GM19397 (cell line): ENCODE data around the gene SFN.

ENCODE experiments used
- ATAC-seq: cut with Tn5 transposase; IDR thresholded peaks from one replicate; pipeline ENCODE4 v1.9.1; 2021; ENCODE audit warnings: mild to moderate bottlenecking, moderate library complexity; ENCODE audit not compliant: unreplicated experiment

SFN gene

DNA sequence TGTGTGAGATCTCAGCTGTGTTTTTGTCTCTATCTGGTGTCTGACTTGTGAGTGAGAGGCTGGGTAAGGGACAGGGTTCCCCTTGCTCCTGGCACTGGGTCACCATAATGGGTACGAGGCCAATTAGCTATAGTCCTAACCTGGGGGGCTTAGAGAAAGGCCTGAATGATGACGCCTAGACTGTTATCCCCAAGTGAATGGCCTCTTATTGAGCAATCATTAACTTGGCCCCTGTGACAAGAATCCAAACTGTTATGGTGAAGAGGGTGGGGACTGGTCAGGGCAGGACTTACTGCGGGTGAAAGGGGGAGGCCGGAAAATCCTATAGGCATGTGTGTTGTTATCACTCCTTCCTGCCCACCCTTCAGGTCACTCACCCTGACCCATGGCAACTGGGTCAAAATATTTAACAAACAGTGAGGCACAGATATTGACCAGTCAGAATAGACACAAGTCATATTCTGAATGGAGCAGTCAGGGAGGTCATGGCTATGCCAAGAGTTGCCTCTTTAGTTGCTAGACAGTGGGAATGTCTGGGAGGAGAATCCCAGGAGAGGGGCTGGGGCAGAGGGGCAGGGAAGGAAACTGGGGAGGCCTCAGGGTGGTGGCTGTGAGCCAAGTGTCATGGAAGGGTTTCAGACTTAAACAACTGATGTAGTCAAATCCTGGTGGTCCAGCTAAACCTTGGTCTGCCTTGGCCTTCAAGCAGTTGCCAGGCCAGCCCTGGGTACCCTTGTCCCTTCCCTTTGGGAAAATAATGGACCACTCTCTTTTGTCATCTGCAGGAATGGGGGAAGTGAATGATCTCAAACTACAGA lies 47.6 kb downstream of the SFN start:
- no peak for ATAC-seq

GRCh38 chr1:26911399-26912146 lies 48.6 kb downstream of the SFN start:
- no peak for ATAC-seq

DNA sequence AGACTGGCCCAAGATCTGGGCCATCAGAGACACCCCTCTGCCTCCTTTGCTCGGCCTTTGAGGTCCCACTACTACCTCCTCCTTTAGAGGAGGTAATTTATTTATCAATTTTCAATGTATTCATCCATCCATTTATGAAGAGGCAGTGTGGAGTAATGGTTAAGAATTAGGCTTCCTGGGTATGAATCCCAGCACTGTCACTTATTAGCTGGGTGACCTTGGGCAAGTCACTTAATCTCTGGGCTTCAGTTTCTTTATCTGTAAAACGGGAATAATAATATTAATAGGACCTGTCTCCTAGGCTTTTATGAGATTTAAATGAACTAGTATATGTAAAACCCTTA lies 49.2 kb downstream of the SFN start:
- ATAC-seq, result no peak

DNA sequence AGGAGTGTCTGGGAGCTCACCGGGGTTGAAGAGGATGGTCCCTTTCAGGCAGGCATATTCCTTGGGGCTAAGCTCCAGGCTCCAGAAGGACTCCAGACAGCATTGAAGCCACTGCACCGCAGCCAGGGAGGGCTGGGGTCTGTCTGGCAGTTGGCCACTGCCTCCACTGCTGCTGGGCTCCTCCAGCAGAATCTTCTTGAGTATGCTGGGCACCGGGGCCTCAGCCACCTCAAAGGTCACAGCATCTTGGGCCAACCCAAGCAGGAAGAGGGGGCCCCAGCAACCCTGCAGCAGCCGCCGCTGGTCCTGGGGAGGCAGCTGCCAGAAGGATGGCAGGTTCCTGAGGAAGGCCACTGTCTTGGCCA lies 50.4 kb downstream of the SFN start:
- no peak for ATAC-seq
